Parathyroid adenoma (tissue), 2 donors: ENCODE data around the gene BRAP.

Experiments used
- H2AFZ ChIP-seq: fragments of 300-600 bp; sonication (generic); one replicate; pipeline ENCODE4 v1.7.0; 2017; ENCODE audit warnings: antibody characterized with exemption, mild to moderate bottlenecking
- H3K27ac ChIP-seq: fragments of 300-600 bp; sonication (generic); one replicate; pipeline ENCODE4 v1.7.0; 2017
- H3K27me3 ChIP-seq: fragments of 300-600 bp; sonication (generic); one replicate; pipeline ENCODE4 v1.7.0; 2017; ENCODE audit warnings: low read length; ENCODE audit not compliant: control insufficient read depth, insufficient read depth
- H3K36me3 ChIP-seq: fragments of 300-600 bp; sonication (generic); one replicate; pipeline ENCODE4 v1.7.0; 2017; ENCODE audit warnings: low read length; ENCODE audit not compliant: control insufficient read depth, insufficient read depth
- H3K4me1 ChIP-seq: fragments of 300-600 bp; sonication (generic); one replicate; pipeline ENCODE4 v1.7.0; 2017; ENCODE audit warnings: control low read depth
- H3K4me2 ChIP-seq: fragments of 300-600 bp; sonication (generic); one replicate; pipeline ENCODE4 v1.7.0; 2017; ENCODE audit warnings: low read length
- H3K4me3 ChIP-seq: fragments of 300-600 bp; sonication (generic); one replicate; pipeline ENCODE4 v1.7.0; 2017; ENCODE audit warnings: low read depth, low read length
- H3K79me2 ChIP-seq: fragments of 300-600 bp; sonication (generic); one replicate; pipeline ENCODE4 v1.7.0; 2017; ENCODE audit warnings: control low read depth
- H3K9ac ChIP-seq: fragments of 300-600 bp; sonication (generic); one replicate; pipeline ENCODE4 v1.7.0; 2017; ENCODE audit warnings: mild to moderate bottlenecking
- H3K9me3 ChIP-seq: fragments of 300-600 bp; sonication (generic); one replicate; pipeline ENCODE4 v1.7.0; 2017; ENCODE audit warnings: low read length; ENCODE audit not compliant: control insufficient read depth
- CTCF ChIP-seq: fragments of 300-600 bp; sonication (generic); IDR thresholded peaks from one replicate; pipeline ENCODE4 v1.7.0; 2017; ENCODE audit warnings: antibody characterized with exemption, mild to moderate bottlenecking
- donor health status: primary hyperparathyroidism.

The BRAP gene

GRCh38 chr12:111650912-111651311 is 34.8 kb downstream of the BRAP start:
- no peak for TF ChIP-seq CTCF
- peaks cover 2% of the 10 kb centered on the region for H3K36me3 ChIP-seq

GRCh38 chr12:111645433-111645832 is 40.3 kb downstream of the BRAP start:
- no peaks in the 10 kb centered on the region for H3K36me3 ChIP-seq

More at GRCh38 chr12:111650912-111651311, 34.8 kb downstream of the BRAP start:
- no peaks in the 10 kb centered on the region for H3K9me3 ChIP-seq
- H3K27ac ChIP-seq = no peak overlapping the region
- H3K4me1 ChIP-seq = no peaks in the 10 kb centered on the region
- H3K27me3 ChIP-seq = no peaks in the 10 kb centered on the region
- no peak overlapping the region for H3K4me2 ChIP-seq
- no peak overlapping the region for H3K4me3 ChIP-seq
- H3K79me2 ChIP-seq = peaks cover 5% of the 10 kb centered on the region
- no peak overlapping the region for H3K9ac ChIP-seq
- H2AFZ ChIP-seq = no peak overlapping the region

GRCh38 chr12:111643427-111643826 is 42.3 kb downstream of the BRAP start:
- no peak overlapping the region for H3K9ac ChIP-seq
- H3K79me2 ChIP-seq = no peaks in the 10 kb centered on the region
- no peaks in the 10 kb centered on the region for H3K27me3 ChIP-seq
- TF ChIP-seq CTCF = no peak
- H2AFZ ChIP-seq = no peak overlapping the region
- no peak overlapping the region for H3K27ac ChIP-seq
- no peak overlapping the region for H3K4me3 ChIP-seq
- no peaks in the 10 kb centered on the region for H3K9me3 ChIP-seq
- H3K36me3 ChIP-seq = no peaks in the 10 kb centered on the region
- H3K4me2 ChIP-seq = no peak overlapping the region
- no peaks in the 10 kb centered on the region for H3K4me1 ChIP-seq

More at GRCh38 chr12:111645433-111645832, 40.3 kb downstream of the BRAP start:
- Histone ChIP-seq H3K4me3 (no peak overlapping the region), H2AFZ (no peak overlapping the region), H3K9me3 (no peaks in the 10 kb centered on the region), H3K27me3 (no peaks in the 10 kb centered on the region), H3K4me1 (no peaks in the 10 kb centered on the region), H3K9ac (no peak overlapping the region), H3K79me2 (no peaks in the 10 kb centered on the region), H3K4me2 (no peak overlapping the region), H3K27ac (no peak overlapping the region)
- no peak for TF ChIP-seq CTCF

DNA sequence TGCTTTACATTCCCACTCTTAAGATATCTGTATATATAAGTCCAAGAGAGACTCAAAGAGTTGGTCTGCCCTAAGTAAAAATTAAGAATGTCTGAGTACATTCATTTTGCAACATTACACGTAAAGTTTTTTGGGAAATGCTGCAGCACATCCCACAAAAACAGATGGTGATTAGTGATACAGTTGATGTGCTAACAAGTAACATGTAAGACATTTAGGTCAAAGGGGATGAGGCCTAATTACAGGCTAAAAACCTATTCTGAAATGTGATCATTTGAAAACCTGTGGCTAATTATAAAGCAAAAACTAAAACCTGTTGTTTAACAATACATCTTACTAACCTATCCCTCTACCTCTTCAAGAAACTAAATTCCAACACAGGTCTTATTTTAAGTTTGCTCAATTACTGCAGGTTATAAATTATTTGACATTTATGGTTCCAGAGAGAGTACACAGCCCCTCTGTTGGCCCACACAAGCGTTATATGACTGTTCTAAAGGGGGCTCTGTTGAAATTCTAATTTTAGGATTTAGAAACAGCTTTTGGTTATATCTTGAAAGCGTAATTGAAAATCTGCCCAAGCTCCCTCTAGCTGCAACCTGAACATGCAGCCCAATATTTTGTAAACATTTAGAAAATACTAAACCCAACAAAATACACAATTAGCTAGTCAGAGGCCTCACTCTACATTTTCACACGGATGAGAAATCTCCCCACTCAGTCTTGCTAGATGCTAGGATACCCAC is 42.9 kb downstream of the BRAP start:
- Histone ChIP-seq H3K27ac (no peak overlapping the region), H3K9ac (no peak overlapping the region)

More for the DNA sequence above, 42.9 kb downstream of the BRAP start:
- Histone ChIP-seq H3K27me3 (no peaks in the 10 kb centered on the region), H3K9me3 (no peaks in the 10 kb centered on the region), H3K79me2 (no peaks in the 10 kb centered on the region), H3K4me3 (no peak overlapping the region), H3K4me2 (no peak overlapping the region), H2AFZ (no peak overlapping the region), H3K4me1 (no peaks in the 10 kb centered on the region), H3K36me3 (no peaks in the 10 kb centered on the region)
- TF ChIP-seq CTCF = no peak
